Erythroblast (primary cell): ENCODE results near the gene FCN3.

Experiments used
- DNase-seq, 2 experiments: peaks; one replicate each; lab custom pipeline; 2025; lab: John Stamatoyannopoulos, UW
- GATA1 ChIP-seq: IDR thresholded peaks from 2 replicates; pipeline ENCODE4 v1.6.1; 2011; ENCODE audit warnings: low read depth, mild to moderate bottlenecking, control low read depth, low read length, moderate library complexity
- POLR2A ChIP-seq: IDR thresholded peaks from 2 replicates; pipeline ENCODE4 v1.6.1; 2011; ENCODE audit warnings: mild to moderate bottlenecking, low read length

FCN3 gene

DNA sequence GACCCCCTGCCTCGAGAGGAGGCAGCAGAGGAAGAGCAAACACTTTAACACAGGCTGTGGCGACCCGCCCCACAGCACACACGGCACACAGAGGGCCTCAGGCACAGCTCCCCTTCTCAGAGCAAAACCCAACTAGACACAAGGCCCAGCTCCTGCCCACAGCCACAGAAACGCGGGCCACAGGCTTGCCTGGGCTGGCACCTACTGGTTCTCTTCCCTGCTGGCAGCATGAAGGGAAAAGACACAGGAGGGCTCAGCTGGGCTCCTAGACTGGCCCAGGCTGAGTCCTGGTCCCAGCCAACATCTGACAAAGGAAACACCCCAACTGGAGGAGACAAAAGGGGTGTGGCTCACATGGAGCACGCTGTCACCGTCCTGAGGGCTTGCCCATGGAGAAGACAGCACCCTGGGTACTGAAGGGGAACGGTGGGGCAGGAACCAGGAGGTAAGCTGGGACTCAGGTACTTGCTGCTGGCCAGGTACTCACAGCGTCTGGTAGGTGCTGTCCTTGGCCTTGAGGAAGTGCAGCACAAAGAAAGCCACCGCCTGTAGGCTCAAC, 5.0 kb upstream of the FCN3 start:
- DNase-seq, result no peak
- no peak for TF ChIP-seq GATA1

DNA sequence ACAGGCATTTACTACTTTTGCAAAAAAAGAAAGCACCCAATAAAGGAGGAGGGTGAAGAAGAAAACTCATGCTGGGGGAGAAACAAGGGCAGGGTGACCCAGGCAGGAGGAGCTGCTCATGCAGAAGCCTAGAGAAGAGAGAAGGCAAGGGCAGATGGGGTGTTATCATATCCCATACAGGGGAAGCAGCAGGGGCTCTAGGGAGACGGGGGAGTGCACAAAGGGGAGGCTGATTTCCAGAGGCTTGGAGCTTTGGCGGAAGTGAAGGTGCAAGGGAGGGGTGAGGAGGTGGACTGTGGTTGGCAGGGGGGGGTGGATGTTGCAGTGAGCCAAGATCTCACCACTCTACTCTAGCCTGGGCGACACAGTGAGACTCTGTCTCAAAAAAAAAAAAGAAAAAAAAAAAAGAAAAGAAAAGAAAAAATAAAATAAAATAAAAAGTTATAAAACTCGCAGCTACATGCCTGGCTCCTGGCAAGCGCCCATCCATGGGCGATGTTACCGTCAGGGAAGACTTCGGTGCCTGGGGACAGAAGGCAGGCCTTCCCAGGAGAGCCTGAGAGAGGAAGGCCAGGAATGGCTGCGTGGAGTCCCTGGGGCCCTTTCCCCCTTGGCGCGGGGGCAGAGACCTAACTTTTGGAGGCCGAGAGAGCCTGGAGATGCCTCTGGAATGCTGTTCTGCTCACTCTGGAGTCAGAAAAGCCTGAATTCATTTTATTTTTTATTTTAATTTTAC, 3.3 kb upstream of the FCN3 start:
- DNase-seq, result no peak
- TF ChIP-seq POLR2A, result no peak
- no peak for TF ChIP-seq GATA1

DNA sequence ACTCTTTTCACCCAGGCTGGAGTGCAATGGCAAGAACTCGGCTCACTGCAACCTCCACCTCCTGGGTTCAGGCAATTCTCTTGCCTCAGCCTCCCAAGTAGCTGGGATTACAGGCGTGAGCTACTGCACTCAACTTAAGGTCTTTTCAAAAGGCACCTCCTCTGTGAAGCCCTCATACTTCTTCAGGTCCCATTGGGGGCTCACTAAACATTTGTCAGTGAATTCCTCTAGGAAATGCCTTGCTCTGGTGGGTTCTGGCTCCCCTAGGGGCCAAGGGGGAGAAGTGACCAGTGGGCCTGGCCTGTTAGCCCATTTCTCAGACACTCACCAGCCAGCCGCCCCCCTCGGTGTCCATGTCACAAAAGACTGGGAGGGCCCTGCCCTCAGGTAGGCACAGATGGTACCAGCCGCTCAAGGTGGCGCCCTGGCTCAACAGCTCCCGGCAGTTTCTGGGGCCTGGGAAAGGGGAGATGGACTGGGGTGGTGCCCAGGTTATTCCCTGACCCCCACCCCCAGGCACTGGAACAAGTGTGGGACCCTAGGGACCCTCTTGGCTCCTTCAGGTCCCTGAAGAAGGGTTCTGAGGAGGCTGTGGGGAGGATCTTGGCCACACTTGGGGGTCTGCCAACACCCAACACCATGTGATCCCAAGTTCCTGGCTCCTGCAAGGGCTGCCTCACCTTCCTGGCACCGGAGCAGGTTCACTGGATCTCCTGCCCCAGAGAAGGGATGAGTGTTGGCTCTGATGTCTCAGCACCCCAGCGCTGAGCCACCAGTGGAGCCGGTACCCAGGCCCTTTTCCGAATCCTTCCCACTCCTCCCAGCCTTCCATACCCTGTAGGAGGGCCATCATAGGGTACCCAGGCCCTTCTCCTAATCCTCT, 1.6 kb downstream of the FCN3 start:
- no peak for TF ChIP-seq POLR2A
- TF ChIP-seq GATA1, result no peak

GRCh38 chr1:27372022-27372807, 2.4 kb downstream of the FCN3 start:
- no peak for TF ChIP-seq POLR2A
- TF ChIP-seq GATA1, result no peak

More for the DNA sequence above, 1.6 kb downstream of the FCN3 start:
- no peak for DNase-seq

DNA sequence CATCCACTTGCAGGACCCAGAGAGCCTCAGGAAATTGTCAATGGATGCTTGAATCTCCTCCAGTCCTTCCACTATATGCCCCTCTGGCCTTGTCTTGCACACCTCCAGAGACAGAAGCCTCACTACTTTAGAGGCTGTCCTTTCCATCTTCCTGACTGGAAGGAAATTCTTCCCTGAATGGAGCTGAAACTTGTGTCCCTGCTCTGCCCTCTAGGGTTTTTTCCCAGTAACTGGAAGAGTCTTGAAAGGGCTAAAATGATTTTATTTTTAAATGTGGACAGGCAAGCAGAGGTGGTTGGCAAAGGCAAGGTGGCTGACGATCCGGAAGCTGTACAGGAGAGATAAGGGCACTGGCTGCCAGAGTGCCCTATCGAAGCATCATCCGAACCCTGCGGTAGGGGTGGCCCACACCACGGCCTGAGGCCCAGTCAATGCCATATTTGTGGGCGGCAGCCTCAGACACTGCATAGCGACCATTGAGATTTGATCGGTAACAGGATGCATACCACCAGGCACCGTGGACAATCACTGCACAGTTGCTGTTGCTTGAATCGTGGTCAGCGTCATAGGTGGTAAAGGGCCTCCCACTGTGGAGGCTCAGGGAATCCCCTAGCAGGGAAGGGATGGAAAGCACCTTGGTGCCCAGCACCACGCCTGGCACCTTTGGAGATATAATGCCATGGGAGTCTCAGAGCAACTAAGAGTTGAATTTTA, 5.6 kb downstream of the FCN3 start:
- TF ChIP-seq GATA1, result no peak
- no peak for TF ChIP-seq POLR2A
- peak in 1 of 2 experiments; percentile 67 for DNase-seq

More at GRCh38 chr1:27372022-27372807, 2.4 kb downstream of the FCN3 start:
- DNase-seq, result no peak

GRCh38 chr1:27367160-27367650, 7.4 kb downstream of the FCN3 start:
- no peak for TF ChIP-seq GATA1
- no peak for TF ChIP-seq POLR2A
- DNase-seq, result no peak

GRCh38 chr1:27366411-27367159, 8.0 kb downstream of the FCN3 start, which contains the start of gene MAP3K6:
Gene MAP3K6, minus strand, starts transcription at chr1:27366961. Its CDS starts 364 bp downstream, at chr1:27366597.
- TF ChIP-seq POLR2A (no peak), GATA1 (no peak)
- peak in 1 of 2 experiments; percentile 72 for DNase-seq

DNA sequence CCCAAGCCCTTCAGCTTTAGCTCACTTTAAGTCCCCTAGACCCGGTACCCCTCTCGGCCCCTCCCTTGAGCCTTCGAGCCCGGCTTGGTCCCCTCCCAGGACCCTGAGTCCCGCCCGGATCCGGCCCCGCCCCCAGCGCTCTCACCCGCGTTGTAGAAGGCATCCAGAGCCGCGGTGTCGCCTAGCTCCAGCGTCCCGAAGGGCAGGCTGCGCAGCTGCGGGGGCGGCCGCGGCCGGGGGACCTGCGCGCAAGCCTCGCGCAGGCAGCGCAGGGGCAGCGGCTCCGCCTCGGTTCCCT, 8.6 kb downstream of the FCN3 start:
- no peak for TF ChIP-seq POLR2A
- no peak for TF ChIP-seq GATA1
- peak in 1 of 2 experiments; percentile 77 for DNase-seq

- TF ChIP-seq POLR2A (no peak), GATA1 (no peak)
- peak in 1 of 2 experiments; percentile 91 for DNase-seq
Measured at GRCh38 chr1:27365372-27366112, 9.1 kb downstream of the FCN3 start.

DNA sequence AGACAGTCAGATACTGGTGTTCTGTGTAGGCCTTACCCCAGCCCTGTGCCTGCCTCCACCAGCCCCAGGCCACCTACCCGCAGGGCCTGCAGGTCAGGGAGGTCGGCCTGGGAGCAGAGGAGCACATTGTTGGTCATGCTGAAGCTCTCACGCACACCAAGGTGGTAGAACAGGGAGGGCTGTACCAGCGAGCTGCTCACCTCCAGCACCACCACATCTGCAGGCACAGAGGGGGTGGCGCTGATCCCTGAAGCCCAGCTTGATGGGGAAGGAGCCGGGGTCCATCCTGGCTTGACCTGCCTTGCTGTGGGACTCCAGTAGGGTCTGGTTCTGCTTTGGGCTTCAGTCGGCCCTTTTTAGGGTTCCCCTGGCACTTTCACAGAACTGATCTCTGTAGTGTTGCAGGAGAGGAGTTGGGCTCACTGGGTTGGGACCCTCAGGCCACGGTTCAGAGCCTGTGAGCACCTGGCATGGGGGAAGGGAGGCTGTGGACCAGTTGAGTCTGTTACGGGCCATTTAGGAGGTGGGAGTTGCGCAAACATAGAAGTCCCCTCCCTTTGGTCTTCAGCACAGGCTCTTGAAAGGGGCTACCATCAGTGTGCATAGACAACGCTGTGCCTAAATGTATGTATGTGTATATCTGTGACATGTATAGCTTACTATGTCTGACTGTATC, 9.8 kb downstream of the FCN3 start:
- DNase-seq, result no peak
- TF ChIP-seq GATA1, result no peak
- no peak for TF ChIP-seq POLR2A
